OCI-LY3 (cell line): ENCODE data around the gene COL24A1.

Experiments used
- CTCF ChIP-seq: fragments of 200-600, 300-600 bp; sonication (generic); IDR thresholded peaks from 2 replicates; pipeline ENCODE4 v1.5.1; 2014; ENCODE audit warnings: antibody characterized with exemption, low read length, low read depth
- EZH2phosphoT487 ChIP-seq: fragments of 200-600 bp; shearing (Covaris generic); IDR thresholded peaks from 2 replicates; pipeline ENCODE4 v1.6.1; 2018; ENCODE audit warnings: antibody characterized with exemption, mixed run types, low read depth

GRCh38 chr1:85947186-85947585 lies 209.4 kb downstream of the COL24A1 start:
- TF ChIP-seq CTCF: no peak
- no peak for TF ChIP-seq EZH2phosphoT487
